D721Med (cell line): Measurements from ENCODE around the gene CYREN.
"Not testable (repeated sequence)": the region's sequence is repeated elsewhere in the genome, so short reads cannot be mapped to it uniquely, and the experiment has no call there.

Experiments
- DNase-seq: peaks from one replicate; pipeline ENCODE4 v3.0.0; 2011; ENCODE audit warnings: low spot score; ENCODE audit not compliant: insufficient read length
- FAIRE-seq: peaks from 2 replicates; lab custom pipeline; 2011; peaks lifted over from hg19 to GRCh38; lab: Jason Lieb, UNC
- CTCF ChIP-seq: IDR thresholded peaks from 2 replicates; pipeline ENCODE4 v1.5.1; 2012; ENCODE audit warnings: mild to moderate bottlenecking, control low read depth; ENCODE audit not compliant: insufficient read depth; ENCODE audit errors: missing control alignments

Gene CYREN

DNA sequence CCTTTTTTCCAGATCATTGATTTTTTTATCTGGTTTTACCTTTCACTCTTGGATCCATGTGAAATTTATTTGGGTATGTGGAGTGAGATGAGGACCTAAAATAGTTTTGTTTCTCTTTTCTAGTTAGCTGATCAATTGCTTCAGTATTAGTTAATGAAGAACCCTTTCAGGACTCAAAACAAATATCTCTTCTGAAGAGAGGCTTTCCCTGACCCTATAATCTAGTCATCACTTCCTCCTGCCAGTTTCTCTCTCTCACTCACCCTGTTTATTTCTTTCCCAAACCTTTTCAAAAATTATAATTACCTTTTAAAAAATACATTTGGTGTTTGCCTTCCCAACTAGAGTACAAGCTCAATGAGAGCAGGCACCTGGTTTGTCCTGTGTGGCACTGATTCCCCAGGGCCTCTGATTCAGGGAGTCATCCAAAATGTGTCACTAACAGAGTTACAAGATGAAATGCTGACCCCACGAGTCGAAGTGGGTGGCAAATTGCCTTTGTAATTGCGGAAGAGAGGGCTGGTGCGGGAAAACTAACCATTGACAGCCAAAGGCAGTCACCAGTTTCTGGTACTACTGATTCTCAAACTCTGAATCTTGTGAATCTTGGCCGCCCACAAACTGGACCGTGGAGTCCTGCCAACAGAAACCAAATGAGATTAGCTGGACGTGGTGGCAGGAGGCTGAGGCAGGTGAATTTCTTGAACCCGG, 20.3 kb downstream of the CYREN start:
- FAIRE-seq (no peak), DNase-seq (no peak)
- TF ChIP-seq CTCF = no peak

- no peak for FAIRE-seq
- no peak for TF ChIP-seq CTCF
- no peak for DNase-seq
Observed at GRCh38 chr7:135147899-135148721, 22.4 kb downstream of the CYREN start, which contains the start of gene TMEM140. Gene TMEM140, plus strand, starts transcription at chr7:135148072. Its CDS starts 16,370 bp downstream, at chr7:135164442.

GRCh38 chr7:135147341-135147898, 23.1 kb downstream of the CYREN start:
- no peak for DNase-seq
- no peak for TF ChIP-seq CTCF

DNA sequence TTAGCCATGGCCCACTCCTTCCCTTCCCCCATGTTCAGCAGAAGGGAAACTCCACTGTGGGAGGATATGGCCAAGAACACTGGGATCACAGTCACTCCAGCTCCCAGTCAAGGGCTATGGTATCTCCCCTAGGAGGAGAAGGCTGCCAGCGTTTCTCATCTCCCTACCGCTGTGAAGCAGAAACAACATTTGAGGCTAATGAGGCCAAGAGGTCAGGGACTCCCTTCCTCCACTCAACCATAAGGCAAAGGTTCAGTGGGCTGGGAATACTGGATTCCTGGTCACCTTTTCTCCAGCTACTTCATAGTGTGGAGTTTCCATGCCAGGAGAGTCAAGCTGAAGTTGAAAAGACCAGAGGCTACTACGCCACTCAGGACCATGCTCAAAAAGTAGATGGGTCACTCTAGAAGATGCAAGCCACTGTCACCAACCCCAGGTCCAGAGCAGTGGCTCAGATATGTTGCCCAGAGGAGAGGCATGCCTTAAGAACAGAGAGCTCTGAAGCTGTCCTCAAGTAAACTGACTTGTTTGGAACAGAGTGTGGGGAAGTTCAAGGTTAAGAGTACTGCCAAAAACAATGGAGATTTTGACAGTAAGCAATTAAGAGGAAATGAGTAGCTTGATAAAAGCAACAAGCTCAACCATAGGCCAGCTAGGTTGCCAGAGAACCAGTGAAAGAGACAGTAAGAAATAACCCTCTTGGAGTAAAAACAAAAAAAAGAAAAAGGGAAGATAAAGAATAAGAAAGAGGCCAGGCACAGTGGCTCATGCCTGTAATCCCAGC, 26.4 kb downstream of the CYREN start:
- DNase-seq (no peak), FAIRE-seq (no peak)
- no peak for TF ChIP-seq CTCF

More at GRCh38 chr7:135147341-135147898, 23.1 kb downstream of the CYREN start:
- no peak for FAIRE-seq

DNA sequence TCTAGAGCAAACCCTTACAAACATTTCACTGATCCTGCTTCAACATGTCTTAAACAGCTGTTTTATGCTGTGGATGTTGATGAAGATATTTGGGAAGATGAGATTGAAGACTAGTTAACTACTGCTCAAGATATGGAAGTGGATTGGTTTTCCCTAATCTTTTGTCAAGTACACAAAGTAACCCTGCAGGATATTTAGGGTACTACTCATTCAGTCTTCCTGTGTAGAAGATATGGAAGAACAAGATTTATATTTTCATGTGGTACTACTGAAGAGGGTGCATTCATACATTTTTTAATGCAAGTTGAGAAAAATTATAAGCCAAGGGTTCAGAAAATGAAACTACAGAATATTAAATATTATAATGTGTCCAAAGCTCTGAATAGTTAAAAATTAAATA, 40.9 kb downstream of the CYREN start:
- no peak for TF ChIP-seq CTCF
- DNase-seq (no peak), FAIRE-seq (no peak)

DNA sequence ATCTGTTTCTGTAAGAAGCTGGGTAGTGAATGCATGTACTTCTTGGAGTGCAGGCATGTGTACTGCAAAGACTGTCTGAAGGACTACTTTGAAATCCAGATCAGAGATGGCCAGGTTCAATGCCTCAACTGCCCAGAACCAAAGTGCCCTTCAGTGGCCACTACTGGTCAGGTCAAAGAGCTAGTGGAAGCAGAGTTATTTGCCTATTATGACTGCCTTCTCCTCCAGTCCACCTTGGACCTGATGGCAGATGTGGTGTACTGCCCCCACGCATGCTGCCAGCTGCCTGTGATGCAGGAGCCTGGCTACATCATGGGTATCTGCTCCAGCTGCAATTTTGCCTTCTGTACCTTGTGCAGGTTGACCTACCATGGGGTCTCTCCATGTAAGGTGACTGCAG, 41.6 kb downstream of the CYREN start:
- no peak for TF ChIP-seq CTCF
- FAIRE-seq (no peak), DNase-seq (no peak)

DNA sequence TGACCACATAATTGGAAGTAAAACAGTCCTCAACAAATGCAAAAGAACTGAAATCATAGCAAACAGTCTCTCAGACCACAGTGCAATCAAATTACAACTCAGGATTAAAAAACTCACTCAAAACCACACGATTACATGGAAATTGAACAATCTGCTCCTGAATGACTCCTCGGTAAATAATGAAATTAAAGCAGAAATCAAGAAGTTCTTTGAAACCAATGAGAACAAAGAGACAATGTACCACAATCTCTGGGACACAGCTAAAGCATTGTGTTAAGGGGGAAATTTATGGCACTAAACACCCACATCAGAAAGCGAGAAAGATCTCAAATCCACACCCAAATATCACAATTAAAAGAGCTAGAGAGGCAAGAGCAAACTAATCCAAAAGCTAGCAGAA, 45.9 kb downstream of the CYREN start:
- not testable (repeated sequence) for FAIRE-seq, DNase-seq
